Muscle of arm (tissue), 14 donors: ENCODE results near the gene FAM89B. TPM values are rescaled to one million over a fixed set of nuclear protein-coding genes. Genes with fewer than 3 reads are reported as not detected.
"Not testable (repeated sequence)": the region's sequence is repeated elsewhere in the genome, so short reads cannot be mapped to it uniquely, and the experiment has no call there.

Source experiments
- DNase-seq: peaks from one replicate; pipeline ENCODE4 v3.0.0-alpha.2; 2013
- long read RNA-seq, 11 donors: transcript quantifications; one replicate each; lab custom pipeline, GENCODE V29; 2026
- polyA plus RNA-seq, 12 donors: library from polyadenylated mRNA; unstranded; fragments of 120-200 nt; gene quantifications; one replicate each; pipeline ENCODE4 v1.2.1, GENCODE V29; 2013; ENCODE audit not compliant: insufficient read length in 12 of 12

The FAM89B gene
- polyA plus RNA-seq = 10 to 100 TPM in 11 of 12 donors, not detected in 1; 22.5 to 55.2 (median 29.4) TPM
- long read RNA-seq, donor 1, transcript FAM89B-202 (2 exons, 1,337 nt) = minor isoform, 17 of 38 reads
- long read RNA-seq, donor 1, transcript FAM89B-203 (2 exons, 1,263 nt) = major isoform, 18 of 38 reads
- long read RNA-seq, donor 1, partial matches to known transcripts = 0 of 38 reads
- long read RNA-seq, donor 1, other reads (novel, unspliced or antisense) = 0 of 38 reads
- long read RNA-seq, donor 2, transcript FAM89B-202 (2 exons, 1,337 nt) = minor isoform, 24 of 74 reads
- long read RNA-seq, donor 2, transcript FAM89B-201 (2 exons, 1,409 nt) = minor isoform, 7 of 74 reads
- long read RNA-seq, donor 2, transcript FAM89B-203 (2 exons, 1,263 nt) = major isoform, 26 of 74 reads
- long read RNA-seq, donor 2, partial matches to known transcripts = 17 of 74 reads
- long read RNA-seq, donor 2, other reads (novel, unspliced or antisense) = 0 of 74 reads
- long read RNA-seq, donor 3, transcript FAM89B-202 (2 exons, 1,337 nt) = minor isoform, 11 of 25 reads
- long read RNA-seq, donor 3, transcript FAM89B-203 (2 exons, 1,263 nt) = major isoform, 12 of 25 reads
- long read RNA-seq, donor 3, partial matches to known transcripts = 0 of 25 reads
- long read RNA-seq, donor 3, other reads (novel, unspliced or antisense) = 0 of 25 reads
- long read RNA-seq, donor 4, transcript FAM89B-202 (2 exons, 1,337 nt) = minor isoform, 6 of 25 reads
- long read RNA-seq, donor 4, transcript FAM89B-203 (2 exons, 1,263 nt) = major isoform, 16 of 25 reads
- long read RNA-seq, donor 4, partial matches to known transcripts = 0 of 25 reads
- long read RNA-seq, donor 4, other reads (novel, unspliced or antisense) = 0 of 25 reads
- long read RNA-seq, donor 5 = 0 reads
- long read RNA-seq, donor 6, transcript FAM89B-202 (2 exons, 1,337 nt) = minor isoform, 8 of 33 reads
- long read RNA-seq, donor 6, transcript FAM89B-203 (2 exons, 1,263 nt) = major isoform, 14 of 33 reads
- long read RNA-seq, donor 6, partial matches to known transcripts = 8 of 33 reads
- long read RNA-seq, donor 6, other reads (novel, unspliced or antisense) = 0 of 33 reads
- long read RNA-seq, donor 7, transcript FAM89B-202 (2 exons, 1,337 nt) = minor isoform, 8 of 32 reads
- long read RNA-seq, donor 7, transcript FAM89B-203 (2 exons, 1,263 nt) = major isoform, 23 of 32 reads
- long read RNA-seq, donor 7, partial matches to known transcripts = 0 of 32 reads
- long read RNA-seq, donor 7, other reads (novel, unspliced or antisense) = 0 of 32 reads
- long read RNA-seq, donor 8, transcript FAM89B-203 (2 exons, 1,263 nt) = major isoform, 26 of 68 reads
- long read RNA-seq, donor 8, transcript FAM89B-202 (2 exons, 1,337 nt) = minor isoform, 18 of 68 reads
- long read RNA-seq, donor 8, partial matches to known transcripts = 21 of 68 reads
- long read RNA-seq, donor 8, other reads (novel, unspliced or antisense) = 0 of 68 reads
- long read RNA-seq, donor 9, transcript FAM89B-202 (2 exons, 1,337 nt) = minor isoform, 5 of 28 reads
- long read RNA-seq, donor 9, transcript FAM89B-203 (2 exons, 1,263 nt) = major isoform, 21 of 28 reads
- long read RNA-seq, donor 9, partial matches to known transcripts = 0 of 28 reads
- long read RNA-seq, donor 9, other reads (novel, unspliced or antisense) = 0 of 28 reads
- long read RNA-seq, donor 10, transcript FAM89B-202 (2 exons, 1,337 nt) = minor isoform, 23 of 54 reads
- long read RNA-seq, donor 10, transcript FAM89B-203 (2 exons, 1,263 nt) = major isoform, 24 of 54 reads
- long read RNA-seq, donor 10, transcript FAM89B-201 (2 exons, 1,409 nt) = minor isoform, 7 of 54 reads
- long read RNA-seq, donor 10, partial matches to known transcripts = 0 of 54 reads
- long read RNA-seq, donor 10, other reads (novel, unspliced or antisense) = 0 of 54 reads
- long read RNA-seq, donor 11, transcript FAM89B-203 (2 exons, 1,263 nt) = major isoform, 16 of 28 reads
- long read RNA-seq, donor 11, transcript FAM89B-202 (2 exons, 1,337 nt) = minor isoform, 10 of 28 reads
- long read RNA-seq, donor 11, partial matches to known transcripts = 0 of 28 reads
- long read RNA-seq, donor 11, other reads (novel, unspliced or antisense) = 0 of 28 reads

- peak; percentile 94 for DNase-seq
Measured at GRCh38 chr11:65572356-65573051, at the start of gene FAM89B. TSS of gene FAM89B (plus strand) at chr11:65572538. CDS start at chr11:65572670, 132 bp downstream.

DNA sequence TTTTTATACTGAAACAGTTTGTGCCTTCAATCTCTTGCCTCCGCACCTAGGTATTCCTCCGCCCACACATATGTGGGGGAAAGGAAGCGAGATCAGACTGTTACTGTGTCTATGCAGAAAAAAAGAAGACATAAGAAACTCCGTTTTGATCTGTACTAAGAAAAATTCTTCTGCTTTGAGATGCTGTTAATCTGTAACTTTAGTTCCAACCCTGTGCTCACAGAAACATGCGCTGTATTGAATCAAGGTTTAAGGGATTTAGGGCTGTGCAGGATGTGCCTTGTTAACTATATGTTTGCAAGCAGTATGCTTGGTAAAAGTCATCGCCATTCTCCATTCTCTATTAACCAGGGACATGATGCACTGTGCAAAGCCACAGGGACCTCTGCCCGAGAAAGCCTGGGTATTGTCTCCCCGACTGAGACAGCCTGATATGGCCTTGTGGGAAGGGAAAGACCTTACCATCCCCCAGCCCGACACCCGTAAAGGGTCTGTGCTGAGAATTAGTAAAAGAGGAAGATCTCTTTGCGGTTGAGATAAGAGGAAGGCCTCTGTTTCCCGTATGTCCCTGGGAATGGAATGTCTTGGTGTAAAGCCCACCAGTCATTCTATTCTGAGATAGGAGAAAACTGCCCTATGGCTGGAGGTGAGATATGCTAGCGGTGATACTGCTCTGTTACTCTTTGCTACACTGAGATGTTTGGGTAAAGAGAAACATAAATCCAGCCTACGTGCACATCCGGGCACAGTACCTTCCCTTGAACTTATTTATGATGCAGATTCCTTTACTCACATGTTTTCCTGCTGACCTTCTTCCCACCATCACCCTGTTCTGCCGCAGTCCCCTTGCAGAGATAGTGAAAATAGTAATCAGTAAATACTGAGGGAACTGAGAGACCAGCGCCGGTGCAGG is 49.4 kb upstream of the FAM89B start:
- not testable (repeated sequence) for DNase-seq

- DNase-seq = not testable (repeated sequence)
Measured at GRCh38 chr11:65523631-65523968, 48.7 kb upstream of the FAM89B start.

DNA sequence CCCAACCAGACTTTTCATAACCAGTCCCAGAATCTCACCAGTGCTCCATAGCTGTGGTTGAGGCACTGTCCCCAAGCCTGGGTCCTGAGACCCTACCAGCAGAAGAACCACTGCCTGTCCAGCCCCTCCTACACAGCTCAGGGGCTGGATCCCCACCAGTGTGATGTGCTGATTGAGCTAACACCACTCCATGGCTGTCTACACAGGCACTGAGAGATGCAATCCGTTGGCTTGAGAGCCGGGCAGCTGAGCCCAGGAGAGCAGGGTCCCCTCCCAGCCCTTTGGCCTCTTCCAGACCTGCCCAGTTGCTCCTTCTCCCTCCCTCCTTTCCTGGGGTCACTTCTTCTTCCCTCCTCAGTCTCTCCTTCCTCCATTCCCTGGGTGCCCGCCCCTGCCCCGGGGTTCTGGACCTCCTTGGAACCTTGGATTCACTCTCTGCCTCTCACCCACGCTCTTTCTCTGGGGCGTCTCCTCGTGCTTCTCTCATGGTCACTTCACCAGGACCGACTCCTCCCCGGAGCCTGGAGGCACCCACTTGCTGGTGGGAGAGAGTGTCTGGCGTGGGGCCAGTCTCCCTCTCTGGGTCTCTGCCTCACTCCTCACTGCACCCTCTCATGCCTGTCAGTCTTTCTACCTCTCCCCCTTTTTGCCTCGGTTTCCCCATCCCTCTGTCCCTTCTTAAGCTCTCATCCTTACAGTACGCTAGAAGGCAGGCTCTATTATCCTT is 48.2 kb upstream of the FAM89B start:
- no peak for DNase-seq

- DNase-seq = peak; percentile 74
Measured at GRCh38 chr11:65524741-65525545, 47.4 kb upstream of the FAM89B start, which contains the start of gene SCYL1. TSS of gene SCYL1 (plus strand) at chr11:65525083. CDS start at chr11:65525154, 71 bp downstream.

DNA sequence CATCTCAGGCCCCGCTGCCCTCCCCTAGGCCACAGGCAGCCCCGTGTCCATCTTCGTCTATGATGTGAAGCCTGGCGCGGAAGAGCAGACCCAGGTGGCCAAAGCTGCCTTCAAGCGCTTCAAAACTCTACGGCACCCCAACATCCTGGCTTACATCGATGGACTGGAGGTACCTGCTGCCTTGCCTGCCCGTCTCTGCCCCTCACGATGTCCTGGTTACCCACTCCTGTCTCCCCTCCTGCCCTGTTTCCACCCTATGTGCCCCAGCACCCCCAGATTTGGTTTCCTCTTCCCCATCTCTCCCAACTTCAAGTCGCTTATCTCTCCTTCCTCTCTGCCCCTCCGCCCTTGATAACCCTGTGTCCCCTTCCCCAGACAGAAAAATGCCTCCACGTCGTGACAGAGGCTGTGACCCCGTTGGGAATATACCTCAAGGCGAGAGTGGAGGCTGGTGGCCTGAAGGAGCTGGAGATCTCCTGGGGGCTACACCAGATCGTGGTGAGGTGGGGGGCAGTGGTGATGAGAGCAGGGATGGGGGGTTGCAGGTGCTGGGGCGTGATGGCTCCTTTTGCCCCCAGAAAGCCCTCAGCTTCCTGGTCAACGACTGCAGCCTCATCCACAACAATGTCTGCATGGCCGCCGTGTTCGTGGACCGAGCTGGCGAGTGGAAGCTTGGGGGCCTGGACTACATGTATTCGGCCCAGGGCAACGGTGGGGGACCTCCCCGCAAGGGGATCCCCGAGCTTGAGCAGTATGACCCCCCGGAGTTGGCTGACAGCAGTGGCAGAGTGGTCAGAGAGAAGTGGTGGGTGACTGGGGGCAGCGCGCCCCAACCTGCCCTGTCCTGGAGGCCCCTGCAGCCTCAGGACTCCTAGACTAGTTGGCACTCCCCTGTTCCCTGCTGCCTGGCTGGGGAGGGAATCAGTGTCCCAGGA is 46.5 kb upstream of the FAM89B start:
- DNase-seq = no peak

DNA sequence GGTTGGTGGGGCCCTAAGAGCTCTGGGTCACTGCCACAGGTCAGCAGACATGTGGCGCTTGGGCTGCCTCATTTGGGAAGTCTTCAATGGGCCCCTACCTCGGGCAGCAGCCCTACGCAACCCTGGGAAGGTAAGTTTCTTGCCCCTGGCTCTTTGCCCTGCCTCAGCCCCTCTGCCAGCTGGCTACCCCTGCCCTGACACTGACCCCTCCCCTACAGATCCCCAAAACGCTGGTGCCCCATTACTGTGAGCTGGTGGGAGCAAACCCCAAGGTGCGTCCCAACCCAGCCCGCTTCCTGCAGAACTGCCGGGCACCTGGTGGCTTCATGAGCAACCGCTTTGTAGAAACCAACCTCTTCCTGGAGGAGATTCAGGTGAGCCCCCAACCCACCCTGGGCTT is 45.6 kb upstream of the FAM89B start:
- DNase-seq = no peak

- no peak for DNase-seq
Measured at GRCh38 chr11:65528819-65529350, 43.5 kb upstream of the FAM89B start.

DNA sequence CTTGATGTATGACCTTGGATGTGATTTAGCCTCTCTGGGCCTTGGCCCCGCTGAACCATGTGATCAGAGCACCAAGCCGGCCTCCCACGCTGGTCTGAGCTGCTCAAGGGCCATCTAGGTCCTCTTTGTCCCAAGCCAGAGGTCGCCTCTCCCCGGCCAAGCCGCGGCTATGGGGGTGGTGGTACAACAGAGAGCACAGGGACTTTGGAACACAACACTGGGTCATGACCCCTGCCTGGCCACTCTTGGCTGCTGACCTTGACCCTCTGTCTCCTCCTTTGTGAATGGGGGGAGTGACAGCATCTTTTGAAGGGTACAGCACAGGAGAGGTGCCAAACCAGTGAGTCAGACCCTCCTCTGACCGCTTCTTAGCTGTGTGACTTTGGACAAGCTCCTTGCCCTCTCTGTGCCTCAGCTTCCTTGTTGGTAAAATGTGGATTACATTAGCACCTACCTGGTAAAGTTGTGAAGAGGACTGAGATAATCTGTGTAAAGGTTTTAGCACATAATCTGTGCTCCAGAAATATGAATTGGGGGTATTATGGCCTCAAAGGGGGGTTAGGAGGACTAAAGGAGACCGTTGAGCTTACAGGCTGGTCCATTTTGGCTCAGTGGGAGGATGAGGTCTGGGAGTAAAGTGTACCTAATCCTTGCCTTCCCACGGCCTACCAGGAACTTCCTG is 42.7 kb upstream of the FAM89B start:
- DNase-seq = no peak

- DNase-seq = no peak
Measured at GRCh38 chr11:65530157-65530496, 42.2 kb upstream of the FAM89B start.

DNA sequence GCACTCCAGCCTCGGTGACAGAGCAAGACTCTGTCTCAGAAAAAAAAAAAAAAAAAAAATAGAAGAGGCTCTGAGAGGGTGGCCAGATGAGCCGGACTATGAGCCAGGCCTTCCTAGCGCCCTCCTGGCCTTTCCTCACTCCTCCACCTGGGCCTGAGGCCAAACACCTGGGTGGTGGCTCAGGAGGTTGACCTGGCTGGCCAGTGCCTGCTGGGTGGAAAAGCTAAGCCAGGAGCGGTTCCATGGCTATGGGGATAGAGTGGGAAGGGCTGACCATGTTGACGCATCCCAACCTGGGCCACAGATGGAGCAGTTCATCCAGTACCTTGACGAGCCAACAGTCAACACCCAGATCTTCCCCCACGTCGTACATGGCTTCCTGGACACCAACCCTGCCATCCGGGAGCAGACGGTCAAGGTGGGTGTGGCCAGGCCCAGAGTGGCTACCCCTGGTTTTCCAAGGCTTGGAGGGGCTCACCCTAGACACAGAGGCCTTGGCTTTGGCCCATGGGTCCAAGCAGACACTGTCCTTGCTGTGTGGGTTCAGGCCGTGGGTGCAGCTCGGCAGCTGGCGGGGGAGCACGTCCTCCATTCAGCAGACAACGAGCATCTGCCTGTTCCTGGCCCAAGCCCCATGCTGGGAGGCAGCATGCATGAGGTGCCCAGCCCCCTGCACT is 39.8 kb upstream of the FAM89B start:
- DNase-seq = no peak

DNA sequence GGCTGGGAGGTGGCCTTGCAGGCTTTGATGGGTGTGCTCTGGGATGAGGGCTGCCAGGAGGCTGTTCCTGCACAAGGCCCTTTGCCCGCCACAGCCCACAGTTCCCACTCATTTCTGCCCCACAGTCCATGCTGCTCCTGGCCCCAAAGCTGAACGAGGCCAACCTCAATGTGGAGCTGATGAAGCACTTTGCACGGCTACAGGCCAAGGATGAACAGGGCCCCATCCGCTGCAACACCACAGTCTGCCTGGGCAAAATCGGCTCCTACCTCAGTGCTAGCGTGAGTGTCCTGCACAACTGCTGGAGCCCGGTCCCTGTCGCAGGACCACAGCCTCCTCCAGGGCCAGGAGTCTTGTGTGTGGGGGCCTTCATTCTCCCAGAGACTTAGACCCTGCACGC is 37.2 kb upstream of the FAM89B start:
- DNase-seq = no peak

DNA sequence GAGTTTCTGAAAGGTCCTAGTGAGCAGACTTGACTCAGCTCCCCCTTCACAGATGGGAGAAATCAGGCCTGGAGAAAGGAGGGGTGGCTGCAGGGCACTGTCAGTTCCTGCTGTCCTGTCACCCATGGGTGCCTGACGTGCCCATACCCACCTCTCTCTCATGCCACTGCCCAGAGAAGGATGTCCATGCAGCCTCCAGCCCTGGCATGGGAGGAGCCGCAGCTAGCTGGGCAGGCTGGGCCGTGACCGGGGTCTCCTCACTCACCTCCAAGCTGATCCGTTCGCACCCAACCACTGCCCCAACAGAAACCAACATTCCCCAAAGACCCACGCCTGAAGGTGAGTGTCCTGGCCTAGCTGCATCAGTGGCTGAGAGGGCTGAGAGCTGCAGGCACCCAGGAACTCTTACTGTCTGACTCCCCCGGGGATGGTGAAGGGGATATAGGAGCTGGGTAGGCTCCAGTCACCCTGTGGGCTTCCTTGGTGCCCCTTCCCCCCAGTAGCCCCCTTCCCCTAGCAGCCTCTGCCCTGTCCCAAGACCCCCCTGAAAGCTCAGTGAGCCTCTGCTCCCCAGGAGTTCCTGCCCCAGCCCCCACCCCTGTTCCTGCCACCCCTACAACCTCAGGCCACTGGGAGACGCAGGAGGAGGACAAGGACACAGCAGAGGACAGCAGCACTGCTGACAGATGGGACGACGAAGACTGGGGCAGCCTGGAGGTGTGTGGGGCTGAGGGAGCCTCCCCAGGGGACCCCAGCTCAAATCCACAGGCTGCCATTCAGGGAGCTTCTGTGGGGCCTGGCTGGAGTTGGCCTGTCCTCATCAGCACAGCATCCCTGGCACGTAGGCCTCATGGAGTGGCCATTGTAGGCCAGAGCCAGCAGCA is 35.7 kb upstream of the FAM89B start:
- DNase-seq = no peak
